ENCODE data around the gene TBC1D10A. TPM values are rescaled to one million over a fixed set of nuclear protein-coding genes. Genes with fewer than 3 reads are reported as not detected.

The TBC1D10A gene
- total RNA-seq, 1 donor from 2014 or later = 51.3 TPM

GRCh38 chr22:30280505-30280904, 46.2 kb downstream of the TBC1D10A start:
- no peak overlapping the region for H3K4me3 ChIP-seq
- no peaks in the 10 kb centered on the region for H3K27me3 ChIP-seq
- H3K36me3 ChIP-seq = peaks cover 0 to 12% of the 10 kb centered on the region in 2 donors
- no peak for TF ChIP-seq POLR2A (IDR thresholded peaks at IDR 0.05)
- TF ChIP-seq CTCF (IDR thresholded peaks at IDR 0.05) = no peak
- TF ChIP-seq POLR2AphosphoS5 (IDR thresholded peaks at IDR 0.05; ENCODE audit: insufficient read depth in 1 of 2, low read depth in 1 of 2) = no peak
- H3K9me3 ChIP-seq = no peaks in the 10 kb centered on the region
- peaks cover 36% of the 10 kb centered on the region for H3K4me1 ChIP-seq
- H3K27ac ChIP-seq = no peak overlapping the region
- intact Hi-C loops (cut with DNase I) = loop anchor here (10.0 kb wide), 1 partner anchor 74 kb away; the partner anchor contains the start of genes CCDC157 and SF3A1
- no peak for DNase-seq (ENCODE audit: extremely low spot score in 2 of 2)

- Histone ChIP-seq H3K36me3 (peaks cover 0 to 6% of the 10 kb centered on the region in 2 donors), H3K4me1 (peaks cover 36% of the 10 kb centered on the region), H3K27me3 (no peaks in the 10 kb centered on the region), H3K4me3 (no peak overlapping the region), H3K9me3 (no peaks in the 10 kb centered on the region), H3K27ac (no peak overlapping the region)
- intact Hi-C loops (cut with DNase I) = loop anchor here (10.0 kb wide), 1 partner anchor 75 kb away; the partner anchor contains the start of genes CCDC157 and SF3A1
- no peak for DNase-seq (ENCODE audit: extremely low spot score in 2 of 2)
- TF ChIP-seq POLR2A (IDR thresholded peaks at IDR 0.05) (no peak), CTCF (IDR thresholded peaks at IDR 0.05) (no peak), POLR2AphosphoS5 (IDR thresholded peaks at IDR 0.05; ENCODE audit: insufficient read depth in 1 of 2, low read depth in 1 of 2) (no peak)
Measured at GRCh38 chr22:30279932-30280331, 46.8 kb downstream of the TBC1D10A start.

- DNase-seq (ENCODE audit: extremely low spot score in 2 of 2) = no peak
- H3K27me3 ChIP-seq = no peaks in the 10 kb centered on the region
- no peaks in the 10 kb centered on the region for H3K9me3 ChIP-seq
- intact Hi-C loops (cut with DNase I) = no loop called here
- no peak for TF ChIP-seq CTCF (IDR thresholded peaks at IDR 0.05)
- TF ChIP-seq POLR2A (IDR thresholded peaks at IDR 0.05) = no peak
- peak in 1 of 2 donors; percentile 30 for TF ChIP-seq POLR2AphosphoS5 (IDR thresholded peaks at IDR 0.05; ENCODE audit: insufficient read depth in 1 of 2, low read depth in 1 of 2)
- no peak overlapping the region for H3K4me3 ChIP-seq
- no peak overlapping the region for H3K27ac ChIP-seq
- H3K36me3 ChIP-seq = no peaks in the 10 kb centered on the region
- peaks cover 36% of the 10 kb centered on the region for H3K4me1 ChIP-seq
Measured at GRCh38 chr22:30279046-30279788, 47.5 kb downstream of the TBC1D10A start.

GRCh38 chr22:30277547-30278344, 49.0 kb downstream of the TBC1D10A start:
- Histone ChIP-seq H3K36me3 (no peaks in the 10 kb centered on the region), H3K27me3 (no peaks in the 10 kb centered on the region), H3K9me3 (no peaks in the 10 kb centered on the region), H3K4me3 (no peak overlapping the region), H3K27ac (peak overlapping the region; percentile 55), H3K4me1 (peaks cover 36% of the 10 kb centered on the region)
- DNase-seq (ENCODE audit: extremely low spot score in 2 of 2) = no peak
- intact Hi-C loops (cut with DNase I) = no loop called here
- TF ChIP-seq POLR2AphosphoS5 (IDR thresholded peaks at IDR 0.05; ENCODE audit: insufficient read depth in 1 of 2, low read depth in 1 of 2) = peak; percentile 22 to 57
- TF ChIP-seq POLR2A (IDR thresholded peaks at IDR 0.05) = no peak

- Histone ChIP-seq H3K36me3 (no peaks in the 10 kb centered on the region), H3K27me3 (no peaks in the 10 kb centered on the region), H3K27ac (no peak overlapping the region), H3K4me3 (no peak overlapping the region), H3K4me1 (peaks cover 36% of the 10 kb centered on the region), H3K9me3 (no peaks in the 10 kb centered on the region)
- no peak for TF ChIP-seq CTCF (IDR thresholded peaks at IDR 0.05)
- no peak for TF ChIP-seq POLR2A (IDR thresholded peaks at IDR 0.05)
- no peak for TF ChIP-seq POLR2AphosphoS5 (IDR thresholded peaks at IDR 0.05; ENCODE audit: insufficient read depth in 1 of 2, low read depth in 1 of 2)
- DNase-seq (ENCODE audit: extremely low spot score in 2 of 2) = no peak
- intact Hi-C loops (cut with DNase I) = no loop called here
Measured at GRCh38 chr22:30276039-30276438, 50.7 kb downstream of the TBC1D10A start.
